HG02852 (cell line): ENCODE measurements around the gene NHERF1.

Experiments used
- ATAC-seq: cut with Tn5 transposase; IDR thresholded peaks from one replicate; pipeline ENCODE4 v1.9.1; 2021; ENCODE audit warnings: mild to moderate bottlenecking, moderate library complexity; ENCODE audit not compliant: unreplicated experiment

NHERF1 gene

GRCh38 chr17:74732042-74732867 lies 16.2 kb upstream of the NHERF1 start:
- no peak for ATAC-seq

DNA sequence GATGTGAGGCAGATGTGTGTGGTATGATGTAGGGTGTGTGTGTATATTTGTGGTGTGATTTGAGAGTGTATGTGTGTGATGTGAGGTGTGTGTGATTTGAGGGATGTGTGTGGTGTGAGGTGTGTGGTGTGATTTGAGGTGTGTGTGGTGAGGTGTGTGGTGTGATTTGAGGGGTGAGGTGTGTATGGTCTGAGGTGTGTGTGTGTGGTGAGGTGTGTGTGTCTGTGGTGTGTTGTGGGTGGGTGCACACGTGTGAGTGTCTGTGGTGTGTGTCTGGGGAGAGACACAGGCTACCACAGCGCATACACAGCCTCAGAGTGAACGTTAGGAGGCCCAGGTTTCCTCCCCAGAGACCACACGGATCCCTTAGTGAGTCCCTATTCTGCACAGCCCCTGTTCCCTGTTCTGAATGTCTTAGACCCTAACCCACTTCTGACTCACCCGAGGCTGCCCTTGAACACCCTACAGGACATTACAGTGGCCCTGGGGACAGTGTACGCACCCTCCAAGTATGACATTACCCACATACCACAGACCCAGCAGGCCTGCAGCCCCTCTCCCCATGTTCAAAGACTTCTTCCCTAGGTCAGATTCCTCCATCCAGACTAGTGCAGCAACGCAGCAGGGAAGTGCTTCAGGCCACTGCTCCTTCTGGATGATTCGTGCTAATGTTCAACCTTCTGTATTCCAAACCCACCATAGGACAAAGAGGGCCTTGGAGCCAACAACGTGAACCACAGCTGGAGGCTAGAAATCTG lies 14.9 kb upstream of the NHERF1 start:
- ATAC-seq = no peak

GRCh38 chr17:74734256-74734655 lies 14.2 kb upstream of the NHERF1 start:
- ATAC-seq = no peak

DNA sequence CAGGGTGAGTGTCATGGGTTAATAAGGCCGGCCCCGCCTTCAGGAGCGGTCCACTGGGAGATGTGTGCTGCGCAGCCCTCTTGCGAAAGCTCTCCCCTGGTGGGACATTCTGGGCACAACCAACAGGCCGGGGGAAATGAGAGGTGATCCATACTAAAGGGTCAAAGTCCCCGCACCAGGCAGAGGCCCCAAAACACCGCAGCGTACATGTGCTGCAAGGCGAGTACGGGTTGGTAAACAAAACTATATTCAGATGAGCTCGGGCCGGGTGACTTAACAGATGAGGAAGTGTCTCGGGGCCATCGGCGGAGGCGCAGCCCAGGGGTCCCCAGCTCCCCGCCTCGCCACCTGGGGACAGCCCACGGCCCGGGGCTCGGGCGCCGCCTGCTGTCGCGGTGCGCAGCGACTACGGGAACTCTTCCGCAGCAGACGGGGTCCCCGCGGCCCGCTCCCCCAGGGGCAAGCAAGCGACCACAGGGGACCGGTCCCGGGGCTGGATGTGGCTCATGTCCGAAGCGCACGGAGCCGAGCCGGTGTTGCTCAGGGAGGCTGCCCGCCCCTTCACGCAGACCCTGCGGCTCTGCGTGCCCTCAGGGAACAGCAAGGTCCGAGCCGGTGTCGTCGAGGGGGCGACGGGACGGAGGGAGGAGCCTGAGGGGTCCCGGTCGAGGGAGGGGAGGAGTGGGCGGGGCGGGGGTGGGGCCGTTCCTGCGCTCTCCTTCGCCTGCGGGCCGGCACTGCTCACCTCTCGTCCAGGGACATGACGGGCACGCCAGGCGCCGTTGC lies 11.7 kb upstream of the NHERF1 start, which contains the start of gene RAB37:
Gene RAB37, plus strand, starts transcription at position 744 of the 786 bp plus-strand sequence. Its CDS starts 17 bp downstream, at position 761.
- no peak for ATAC-seq

- ATAC-seq = no peak
Observed at GRCh38 chr17:74737299-74738050, 11.0 kb upstream of the NHERF1 start.

- ATAC-seq = no peak
Observed at GRCh38 chr17:74738051-74738996, 10.1 kb upstream of the NHERF1 start.

- ATAC-seq = no peak
Observed at GRCh38 chr17:74739227-74739831, 9.1 kb upstream of the NHERF1 start.

GRCh38 chr17:74740173-74740572 lies 8.3 kb upstream of the NHERF1 start:
- ATAC-seq = no peak

GRCh38 chr17:74740641-74741387 lies 7.6 kb upstream of the NHERF1 start:
- no peak for ATAC-seq

- peak; percentile 42 for ATAC-seq
Observed at GRCh38 chr17:74742153-74742515, 6.3 kb upstream of the NHERF1 start.

DNA sequence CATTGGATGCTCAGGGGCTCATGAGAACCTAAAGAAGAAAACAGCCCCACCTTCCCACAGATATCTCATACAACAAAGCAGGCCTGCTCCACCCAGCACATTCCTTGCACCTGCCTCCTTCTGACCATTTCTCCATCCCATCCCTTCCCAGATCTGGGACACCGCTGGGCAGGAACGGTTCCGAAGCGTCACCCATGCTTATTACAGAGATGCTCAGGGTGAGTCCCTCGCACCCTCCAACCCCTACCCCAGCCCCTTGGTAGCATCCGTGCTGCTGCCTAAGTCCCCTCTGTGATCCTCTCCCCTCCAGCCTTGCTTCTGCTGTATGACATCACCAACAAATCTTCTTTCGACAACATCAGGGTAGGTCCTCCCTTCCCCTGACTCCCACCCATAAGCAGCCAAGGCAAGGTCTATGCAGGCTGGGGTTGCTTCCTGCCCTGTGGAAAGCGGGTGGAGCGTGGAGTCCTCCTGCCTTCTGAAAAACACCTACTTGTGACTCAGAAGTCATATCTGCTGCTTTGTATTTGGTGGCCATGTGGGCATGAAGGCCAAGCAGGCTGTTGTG lies 5.4 kb upstream of the NHERF1 start:
- ATAC-seq = no peak

- no peak for ATAC-seq
Observed at GRCh38 chr17:74743755-74744154, 4.7 kb upstream of the NHERF1 start.

DNA sequence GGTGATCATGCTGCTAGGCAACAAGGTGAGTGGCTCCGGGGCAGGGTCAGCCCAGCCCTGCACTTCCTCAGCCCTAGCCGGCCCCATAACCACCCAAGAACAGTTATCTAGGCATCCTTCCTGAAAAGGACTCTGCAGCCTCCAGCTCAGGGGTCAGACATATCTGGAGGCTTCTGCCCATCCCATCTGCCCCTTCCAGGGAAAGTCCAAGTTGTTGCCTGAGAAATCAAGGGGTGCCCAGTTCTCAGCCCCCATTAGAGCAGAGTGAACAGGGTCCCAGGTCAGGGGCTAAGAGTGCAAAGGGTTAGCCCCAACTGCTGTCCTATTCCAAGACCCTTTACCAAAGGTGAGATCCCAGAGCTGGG lies 4.1 kb upstream of the NHERF1 start:
- no peak for ATAC-seq

- no peak for ATAC-seq
Observed at GRCh38 chr17:74744714-74745547, 3.5 kb upstream of the NHERF1 start.

GRCh38 chr17:74745548-74746177 lies 2.8 kb upstream of the NHERF1 start:
- ATAC-seq = no peak

- ATAC-seq = no peak
Observed at GRCh38 chr17:74746376-74746775, 2.1 kb upstream of the NHERF1 start.

DNA sequence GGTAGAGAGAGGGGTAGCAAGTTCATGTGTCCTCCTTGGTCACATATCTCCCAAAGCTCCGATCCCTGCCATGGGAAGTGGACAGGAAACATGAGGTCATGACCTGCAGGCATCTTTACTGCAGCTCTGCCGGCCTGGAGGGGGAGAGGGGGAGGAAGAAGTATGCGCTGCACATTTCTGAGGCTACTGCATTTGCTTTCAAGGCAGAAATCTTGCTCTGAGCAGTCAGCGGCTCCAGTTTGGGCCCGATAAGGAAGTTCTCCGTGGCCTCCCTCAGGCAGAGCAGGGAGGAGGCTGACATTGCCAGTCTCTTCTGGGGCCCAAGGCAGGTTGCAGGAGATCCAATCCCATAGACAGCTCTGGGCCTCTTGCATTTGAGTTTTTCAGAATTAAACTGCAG lies 1.5 kb upstream of the NHERF1 start:
- ATAC-seq = no peak
